ENCODE measurements around the gene ECE1. TPM values are rescaled to one million over a fixed set of nuclear protein-coding genes. Genes with fewer than 3 reads are reported as not detected.

The ECE1 gene
- total and polyA plus RNA-seq, 2 of the 13 experiments (the other 11 are each of a cell fraction or from before 2014, with no cell fraction given): 13.5 to 21.2 TPM

DNA sequence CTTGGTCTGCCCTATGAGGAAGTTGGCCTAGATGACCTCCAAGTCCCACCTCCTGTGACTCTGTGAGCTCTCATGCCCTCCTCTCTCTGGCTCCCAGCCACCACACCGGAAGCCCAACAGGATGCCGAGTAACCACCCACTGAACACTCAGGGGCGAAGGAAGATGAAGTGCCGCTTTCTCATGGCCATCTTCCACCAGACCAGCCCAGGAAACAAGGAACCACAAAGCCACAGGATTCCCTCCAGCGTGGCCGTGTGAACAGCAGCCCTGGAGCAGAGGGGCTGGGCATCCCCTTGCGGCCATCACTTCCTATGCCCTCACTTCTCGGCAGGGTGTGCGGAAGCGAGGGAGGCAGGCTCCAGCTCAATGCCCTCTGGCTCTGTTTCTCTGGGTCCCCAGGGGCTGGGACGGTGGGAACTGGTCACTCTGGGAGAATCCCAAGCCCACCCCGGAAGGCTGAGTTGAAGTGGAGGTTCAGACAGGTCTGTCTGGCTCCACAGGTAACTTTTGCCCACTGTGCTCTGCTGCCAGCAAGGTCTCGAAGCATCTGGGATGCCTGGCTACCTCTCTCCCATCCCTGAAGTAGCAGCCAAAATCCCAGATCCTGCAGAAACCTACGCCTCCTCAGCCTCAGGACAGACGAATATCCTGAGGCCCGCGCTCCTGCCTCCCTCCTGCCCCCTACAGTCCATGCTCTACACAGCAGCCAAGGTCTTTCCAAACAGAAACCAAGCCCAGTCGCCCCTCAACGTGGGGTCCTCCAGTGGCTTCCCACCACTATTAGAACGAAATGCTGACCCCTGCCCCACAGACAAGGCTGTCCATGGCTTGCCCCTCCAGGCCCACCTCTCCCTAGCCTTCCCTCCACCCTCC is 44.2 kb upstream of the ECE1 start (continued):
- TF ChIP-seq ELF3 (CRISPR knock-in tag; IDR thresholded peaks at IDR 0.05) (peak; percentile 75), MAFG (CRISPR knock-in tag; IDR thresholded peaks at IDR 0.05) (no peak), EED (CRISPR knock-in tag; IDR thresholded peaks at IDR 0.05) (no peak), ELF1 (CRISPR knock-in tag; IDR thresholded peaks at IDR 0.05) (peak; percentile 52; the same call in 1 of the 2 replicates), HOXA7 (CRISPR knock-in tag; IDR thresholded peaks at IDR 0.05) (no peak), ZMAT3 (CRISPR knock-in tag; conservative IDR thresholded peaks at IDR 0.05) (0 out of 2 replicates have a peak, but pooled peaks have one; percentile 61), ZNF605 (CRISPR knock-in tag; IDR thresholded peaks at IDR 0.05) (peak; percentile 17; the same call in 1 of the 2 replicates), ZSCAN12 (CRISPR knock-in tag; IDR thresholded peaks at IDR 0.05) (no peak), ZNF883 (CRISPR knock-in tag; IDR thresholded peaks at IDR 0.05; ENCODE audit: not compliant biosample characterization) (peak; percentile 80), PHF20 (CRISPR knock-in tag; IDR thresholded peaks at IDR 0.05) (no peak), ZNF841 (CRISPR knock-in tag; IDR thresholded peaks at IDR 0.05; ENCODE audit: borderline replicate concordance) (no peak), ZNF10 (CRISPR knock-in tag; IDR thresholded peaks at IDR 0.05; ENCODE audit: borderline replicate concordance, low read depth) (no peak), ZSCAN25 (CRISPR knock-in tag; IDR thresholded peaks at IDR 0.05) (peak; percentile 3; the same call in 1 of the 2 replicates), PRMT3 (CRISPR knock-in tag; IDR thresholded peaks at IDR 0.05; ENCODE audit: borderline replicate concordance, low read depth) (no peak), EEA1 (CRISPR knock-in tag; IDR thresholded peaks at IDR 0.05; ENCODE audit: borderline replicate concordance) (no peak), ZEB1 (IDR thresholded peaks at IDR 0.05; ENCODE audit: insufficient replicate concordance, low read depth) (no peak), ZNF143 (CRISPR knock-in tag; IDR thresholded peaks at IDR 0.05) (no peak), ZNF468 (CRISPR knock-in tag; IDR thresholded peaks at IDR 0.05) (0 out of 2 replicates have a peak, but pooled peaks have one; percentile 45), RBAK (CRISPR knock-in tag; IDR thresholded peaks at IDR 0.05) (no peak), ZNF382 (CRISPR knock-in tag; IDR thresholded peaks at IDR 0.05; ENCODE audit: borderline replicate concordance) (no peak), ETV5 (CRISPR knock-in tag; IDR thresholded peaks at IDR 0.05; ENCODE audit: borderline replicate concordance) (peak; percentile 85; the same call in 1 of the 2 replicates), ZNF780A (CRISPR knock-in tag; IDR thresholded peaks at IDR 0.05) (no peak), FIP1L1 (IDR thresholded peaks at IDR 0.05; ENCODE audit: borderline replicate concordance, insufficient read depth, low read depth, low read length) (no peak), NR2F6 (IDR thresholded peaks at IDR 0.05) (no peak), NR2F6 (CRISPR knock-in tag; IDR thresholded peaks at IDR 0.05) (peak; percentile 40; the same call in 1 of the 2 replicates)
- TF ChIP-seq, protein P1, sequence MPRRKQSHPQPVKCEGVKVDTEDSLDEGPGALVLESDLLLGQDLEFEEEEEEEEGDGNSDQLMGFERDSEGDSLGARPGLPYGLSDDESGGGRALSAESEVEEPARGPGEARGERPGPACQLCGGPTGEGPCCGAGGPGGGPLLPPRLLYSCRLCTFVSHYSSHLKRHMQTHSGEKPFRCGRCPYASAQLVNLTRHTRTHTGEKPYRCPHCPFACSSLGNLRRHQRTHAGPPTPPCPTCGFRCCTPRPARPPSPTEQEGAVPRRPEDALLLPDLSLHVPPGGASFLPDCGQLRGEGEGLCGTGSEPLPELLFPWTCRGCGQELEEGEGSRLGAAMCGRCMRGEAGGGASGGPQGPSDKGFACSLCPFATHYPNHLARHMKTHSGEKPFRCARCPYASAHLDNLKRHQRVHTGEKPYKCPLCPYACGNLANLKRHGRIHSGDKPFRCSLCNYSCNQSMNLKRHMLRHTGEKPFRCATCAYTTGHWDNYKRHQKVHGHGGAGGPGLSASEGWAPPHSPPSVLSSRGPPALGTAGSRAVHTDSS (CRISPR knock-in tag; conservative IDR thresholded peaks at IDR 0.05): no peak
- TF ChIP-seq, protein P2, sequence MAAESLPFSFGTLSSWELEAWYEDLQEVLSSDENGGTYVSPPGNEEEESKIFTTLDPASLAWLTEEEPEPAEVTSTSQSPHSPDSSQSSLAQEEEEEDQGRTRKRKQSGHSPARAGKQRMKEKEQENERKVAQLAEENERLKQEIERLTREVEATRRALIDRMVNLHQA (CRISPR knock-in tag; IDR thresholded peaks at IDR 0.05): no peak
- TF ChIP-seq, protein P3, sequence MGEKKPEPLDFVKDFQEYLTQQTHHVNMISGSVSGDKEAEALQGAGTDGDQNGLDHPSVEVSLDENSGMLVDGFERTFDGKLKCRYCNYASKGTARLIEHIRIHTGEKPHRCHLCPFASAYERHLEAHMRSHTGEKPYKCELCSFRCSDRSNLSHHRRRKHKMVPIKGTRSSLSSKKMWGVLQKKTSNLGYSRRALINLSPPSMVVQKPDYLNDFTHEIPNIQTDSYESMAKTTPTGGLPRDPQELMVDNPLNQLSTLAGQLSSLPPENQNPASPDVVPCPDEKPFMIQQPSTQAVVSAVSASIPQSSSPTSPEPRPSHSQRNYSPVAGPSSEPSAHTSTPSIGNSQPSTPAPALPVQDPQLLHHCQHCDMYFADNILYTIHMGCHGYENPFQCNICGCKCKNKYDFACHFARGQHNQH (CRISPR knock-in tag; IDR thresholded peaks at IDR 0.05): peak; percentile 19; the same call in 1 of the 2 replicates

Data from HepG2 (cell line).